Measurements from ENCODE around the gene LRGUK. TPM values are rescaled to one million over a fixed set of nuclear protein-coding genes. Genes with fewer than 3 reads are reported as not detected.
"Not testable (repeated sequence)": the region's sequence is repeated elsewhere in the genome, so short reads cannot be mapped to it uniquely, and the experiment has no call there.

LRGUK gene
- 0.57 and 2.0 TPM in 2 replicates for total RNA-seq (ENCODE audit: low replicate concordance)
- long read RNA-seq, partial matches to known transcripts: 1 of 3 reads
- long read RNA-seq, other reads (novel, unspliced or antisense): 2 of 3 reads

DNA sequence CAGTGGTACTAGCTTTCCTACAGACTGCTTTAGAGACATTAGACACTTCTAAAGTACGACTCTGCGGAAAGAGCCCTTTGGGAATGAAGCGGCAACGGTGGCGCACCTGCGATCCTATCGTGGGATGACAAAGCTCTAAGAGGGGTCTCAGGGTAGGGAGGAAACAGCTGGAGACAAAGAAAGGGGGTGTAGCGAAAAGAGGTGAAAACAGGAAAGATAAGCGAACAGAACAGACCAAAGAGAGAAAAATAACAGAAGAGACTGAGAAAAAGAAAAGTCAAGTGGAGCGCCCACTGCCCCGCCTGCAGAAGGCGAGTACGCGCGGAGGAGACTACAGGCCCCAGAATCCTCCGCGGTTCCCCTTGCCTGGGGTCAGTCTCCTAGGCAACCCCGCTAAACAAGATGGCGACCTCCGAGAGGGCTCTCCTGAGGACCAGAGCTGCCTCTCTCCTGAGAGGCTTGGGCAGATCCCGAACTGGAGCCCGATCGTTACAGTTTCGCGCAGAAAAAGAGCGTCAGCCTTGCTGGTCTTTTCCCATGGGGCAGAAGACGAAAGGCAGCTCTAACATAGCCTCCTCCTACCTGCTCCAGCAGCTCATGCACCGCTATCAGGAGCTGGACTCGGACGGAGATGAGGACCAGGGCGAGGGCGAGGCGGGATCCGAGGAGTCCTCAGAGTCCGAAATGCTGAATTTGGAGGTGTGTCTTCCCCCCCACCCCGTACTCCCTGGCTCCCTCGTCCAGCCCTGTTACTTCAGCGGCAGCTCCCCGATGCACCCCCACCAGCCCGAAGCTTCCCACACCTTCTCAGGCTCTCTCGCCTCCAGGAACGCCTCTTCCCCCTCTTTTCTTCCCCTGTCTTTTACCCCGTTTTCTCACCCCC, at the start of gene LRGUK:
TSS of gene LRGUK (plus strand) at position 375 of the 883 bp plus-strand sequence. CDS start at position 403, 28 bp downstream.
- H3K27me3 Mint-ChIP-seq: peaks cover 58% of the 10 kb centered on the region
- no peaks in the 10 kb centered on the region for H3K36me3 Mint-ChIP-seq
- H3K4me3 Mint-ChIP-seq: peak within 1 kb of the TSS; percentile 93
- no peak for TF ChIP-seq CTCF (conservative IDR thresholded peaks at IDR 0.05)
- DNase-seq (ENCODE audit: extremely low spot score, unreplicated experiment): peak; percentile 86
- peaks cover 18% of the 10 kb centered on the region for H3K4me1 Mint-ChIP-seq (ENCODE audit: unreplicated experiment)
- H3K27ac Mint-ChIP-seq: peak within 1 kb of the TSS; percentile 15
- no peaks in the 10 kb centered on the region for H3K9me3 Mint-ChIP-seq

GRCh38 chr7:134077560-134077959, 49.6 kb upstream of the LRGUK start:
- H3K4me3 Mint-ChIP-seq; H3K27me3 Mint-ChIP-seq; H3K36me3 Mint-ChIP-seq; H3K4me1 Mint-ChIP-seq (ENCODE audit: unreplicated experiment); DNase-seq (ENCODE audit: extremely low spot score, unreplicated experiment); H3K27ac Mint-ChIP-seq: not testable (repeated sequence)
- H3K9me3 Mint-ChIP-seq: peaks cover 12% of the 10 kb centered on the region

DNA sequence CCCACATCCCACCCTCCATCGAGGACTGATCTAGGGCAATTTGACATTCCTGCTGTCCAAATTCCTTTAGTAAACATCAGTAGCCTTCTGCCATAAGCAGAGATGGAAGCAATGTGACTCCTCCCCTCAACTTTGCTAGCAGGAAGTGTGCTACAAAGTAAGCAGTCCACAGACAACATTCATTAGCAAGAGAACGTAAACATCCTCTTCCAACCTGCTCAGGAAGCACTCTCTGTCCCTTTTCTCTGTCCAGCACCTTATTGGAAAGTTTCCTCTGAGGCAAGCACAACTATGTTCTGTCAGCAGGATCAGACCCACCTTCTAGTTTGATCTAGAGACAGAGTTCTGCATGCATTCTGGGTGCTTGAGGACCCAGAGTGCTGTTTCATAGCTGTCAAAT, 48.1 kb upstream of the LRGUK start:
- DNase-seq (ENCODE audit: extremely low spot score, unreplicated experiment): no peak
- no peak for TF ChIP-seq CTCF (conservative IDR thresholded peaks at IDR 0.05)
- Mint-ChIP-seq H3K9me3 (peaks cover 12% of the 10 kb centered on the region), H3K27ac (no peak overlapping the region), H3K4me3 (no peak overlapping the region), H3K36me3 (peaks cover 8% of the 10 kb centered on the region), H3K27me3 (no peaks in the 10 kb centered on the region), H3K4me1 (ENCODE audit: unreplicated experiment) (no peaks in the 10 kb centered on the region)

GRCh38 chr7:134081695-134082094, 45.4 kb upstream of the LRGUK start:
- Mint-ChIP-seq H3K9me3 (peaks cover 7% of the 10 kb centered on the region), H3K27me3 (no peaks in the 10 kb centered on the region), H3K27ac (no peak overlapping the region), H3K36me3 (peaks cover 3% of the 10 kb centered on the region), H3K4me3 (no peak overlapping the region), H3K4me1 (ENCODE audit: unreplicated experiment) (no peaks in the 10 kb centered on the region)
- no peak for TF ChIP-seq CTCF (conservative IDR thresholded peaks at IDR 0.05)
- no peak for DNase-seq (ENCODE audit: extremely low spot score, unreplicated experiment)

DNA sequence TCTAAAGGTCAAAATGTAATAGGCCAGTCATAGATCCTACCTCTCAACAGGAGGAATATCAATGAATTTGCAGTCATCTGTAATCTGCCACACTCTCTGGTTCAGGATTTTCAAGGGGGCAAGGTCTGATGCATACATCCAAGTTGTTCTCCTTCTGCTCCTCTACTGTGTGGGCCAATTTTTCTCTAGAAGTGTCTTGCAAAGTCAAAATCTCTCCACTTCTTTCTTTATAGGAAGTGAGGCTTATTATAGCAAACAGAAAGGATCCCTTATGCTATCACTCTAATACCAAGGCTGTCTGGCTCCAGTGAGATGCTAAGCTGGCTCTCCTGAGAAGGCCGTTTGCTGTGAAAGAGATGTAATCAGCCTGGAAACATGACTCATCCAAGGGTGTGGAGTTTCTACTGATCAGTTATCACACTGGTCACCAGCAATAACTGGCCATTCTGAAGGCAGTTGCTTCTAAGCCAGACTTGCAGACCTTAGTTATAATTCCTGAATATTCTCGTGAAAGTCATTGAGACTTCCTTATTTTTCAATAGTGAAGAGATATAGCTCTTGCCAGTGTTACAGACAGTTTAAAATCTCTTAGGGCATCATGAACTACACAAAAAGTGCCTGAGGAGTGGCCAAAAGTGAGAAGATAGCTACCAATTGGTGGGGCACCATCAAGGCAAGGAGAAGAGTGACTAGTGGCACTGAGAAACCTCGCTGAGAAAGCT, 43.2 kb upstream of the LRGUK start:
- H3K9me3 Mint-ChIP-seq: peaks cover 18% of the 10 kb centered on the region
- no peaks in the 10 kb centered on the region for H3K4me1 Mint-ChIP-seq (ENCODE audit: unreplicated experiment)
- no peaks in the 10 kb centered on the region for H3K36me3 Mint-ChIP-seq
- H3K4me3 Mint-ChIP-seq: no peak overlapping the region
- DNase-seq (ENCODE audit: extremely low spot score, unreplicated experiment): no peak
- H3K27ac Mint-ChIP-seq: no peak overlapping the region
- no peaks in the 10 kb centered on the region for H3K27me3 Mint-ChIP-seq
- no peak for TF ChIP-seq CTCF (conservative IDR thresholded peaks at IDR 0.05)

Data from type B pancreatic cell (in vitro differentiated cells).